Aorta (tissue), 5 donors: ENCODE data around the gene RTN4IP1. TPM values are rescaled to one million over a fixed set of nuclear protein-coding genes. Genes with fewer than 3 reads are reported as not detected.
"Not testable (repeated sequence)": the region's sequence is repeated elsewhere in the genome, so short reads cannot be mapped to it uniquely, and the experiment has no call there.

ENCODE experiments used
- ATAC-seq: fragments of 200-7000 bp; cut with Tn5 transposase; one replicate; pipeline ENCODE4 v1.9.1; 2022; ENCODE audit warnings: moderate library complexity; ENCODE audit not compliant: low FRiP score
- DNase-seq, 2 donors: peaks; one replicate each; pipeline ENCODE4 v3.0.0-alpha.2; 2020
- H3K27ac ChIP-seq, 2 donors: one replicate each; pipeline ENCODE4 v1.5.1; 2013; ENCODE audit warnings: low read length in 2 of 2, mild to moderate bottlenecking in 2 of 2, moderate library complexity in 2 of 2, control low read depth in 1 of 2, inconsistent platforms in 1 of 2, low read depth in 1 of 2
- H3K27me3 ChIP-seq, 2 donors: one replicate each; pipeline ENCODE4 v1.6.1; 2013; ENCODE audit warnings: control low read depth in 1 of 2, low read length in 1 of 2, mild to moderate bottlenecking in 1 of 2, moderate library complexity in 1 of 2; ENCODE audit not compliant: insufficient read depth in 2 of 2, control insufficient read depth in 1 of 2
- H3K36me3 ChIP-seq, 2 donors: one replicate each; pipeline ENCODE4 v1.6.1; 2013; ENCODE audit warnings: control low read depth in 1 of 2, low read length in 1 of 2, mild to moderate bottlenecking in 1 of 2; ENCODE audit not compliant: insufficient read depth in 2 of 2, control insufficient read depth in 1 of 2
- H3K4me1 ChIP-seq, 2 donors: one replicate each; pipeline ENCODE4 v1.6.1; 2013; ENCODE audit warnings: low read length in 2 of 2, control low read depth in 1 of 2, mild to moderate bottlenecking in 1 of 2, moderate library complexity in 1 of 2; ENCODE audit not compliant: insufficient read depth in 2 of 2, control insufficient read depth in 1 of 2
- H3K4me3 ChIP-seq, 2 donors: one replicate each; pipeline ENCODE4 v1.5.1; 2013; ENCODE audit warnings: low read length in 2 of 2, control low read depth in 1 of 2, mild to moderate bottlenecking in 1 of 2
- H3K9me3 ChIP-seq: one replicate; pipeline ENCODE4 v1.6.1; 2013; ENCODE audit warnings: mild to moderate bottlenecking, low read length; ENCODE audit not compliant: control insufficient read depth
- WGBS, 2 donors: extraction: QIAGEN DNeasy Blood & Tissue Kit; methylation state at CpG; one replicate each; pipeline ENCODE4 v1.1.7; 2013; 5-methylcytosine and 5-hydroxymethylcytosine counted together
- intact Hi-C, 2 donors: fragments of 100-400 bp; cut with DNase I; formaldehyde crosslinking; loops; one replicate each; pipeline versions ENCODE4 v1.14.2 to v1.15.0; 2022
- polyA plus RNA-seq, 2 donors: library from polyadenylated mRNA; stranded (reverse); fragments of 200-250 nt; gene quantifications; one replicate each; pipeline ENCODE4 v1.2.3, GENCODE V29; 2013
- total RNA-seq, 2 donors: library from RNA; stranded (reverse); fragmentation: NEBNext Ultra II Directional; extraction: Animal tissue kit (Norgen Biotek cat#: 25700); gene quantifications; one replicate each; pipeline ENCODE4 v1.2.1, GENCODE V29; 2021
- donor health status: healthy with polysubstance abuse.
- donor health status: Bipolar disorder and iron deficiency.
- donor health status: DM: no; HTN: no; CAD: no.
- donor health status: DM: no; HTN: no; CAD: no.
- donor health status: DM: yes; HTN: yes; CAD: no.

Gene RTN4IP1
- total and polyA plus RNA-seq, 4 donors, result 2.5 to 3.6 (median 3.1) TPM

DNA sequence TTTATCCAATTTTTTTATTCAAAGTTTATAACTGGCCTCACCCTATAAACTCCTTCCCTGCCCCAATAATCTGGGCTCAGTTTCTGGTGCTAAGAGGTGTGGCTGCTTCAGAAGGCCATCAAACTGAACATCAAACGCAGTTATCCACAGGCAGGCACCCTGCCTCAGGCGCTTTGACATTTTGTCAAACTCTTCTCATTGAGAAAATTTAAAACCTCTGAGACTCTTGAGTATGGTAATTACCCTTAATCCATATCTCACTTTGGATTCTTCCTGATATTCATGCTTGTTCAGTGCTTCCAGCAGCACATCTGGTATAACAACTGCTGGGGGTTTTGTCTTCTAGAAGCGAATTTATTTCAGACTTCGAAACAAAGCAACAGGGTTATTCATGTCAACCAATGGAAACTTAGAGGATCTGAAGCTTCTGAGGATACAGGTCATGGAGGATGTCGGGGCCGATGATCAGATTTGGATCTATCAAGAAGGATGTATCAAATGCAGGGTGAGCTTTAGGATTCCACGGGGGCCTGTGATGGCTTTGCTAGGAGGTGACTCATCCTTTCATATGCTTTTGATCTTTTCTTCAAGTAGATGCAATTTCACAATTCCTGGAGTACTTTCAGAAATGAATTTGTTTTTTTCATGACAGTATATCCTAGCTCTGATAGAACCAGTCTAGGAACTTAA lies 68.2 kb downstream of the RTN4IP1 start:
- Histone ChIP-seq H3K27ac (no peak overlapping the region), H3K27me3 (peaks cover 0 to 1% of the 10 kb centered on the region in 2 donors), H3K36me3 (no peaks in the 10 kb centered on the region), H3K4me3 (no peak overlapping the region), H3K9me3 (no peaks in the 10 kb centered on the region), H3K4me1 (no peaks in the 10 kb centered on the region)
- DNase-seq (no peak), ATAC-seq (no peak)
- 88 to 90% methylated on average over 7 of the region's 7 CpGs for WGBS, 2 donors
- intact Hi-C loops, result no loop called here

DNA sequence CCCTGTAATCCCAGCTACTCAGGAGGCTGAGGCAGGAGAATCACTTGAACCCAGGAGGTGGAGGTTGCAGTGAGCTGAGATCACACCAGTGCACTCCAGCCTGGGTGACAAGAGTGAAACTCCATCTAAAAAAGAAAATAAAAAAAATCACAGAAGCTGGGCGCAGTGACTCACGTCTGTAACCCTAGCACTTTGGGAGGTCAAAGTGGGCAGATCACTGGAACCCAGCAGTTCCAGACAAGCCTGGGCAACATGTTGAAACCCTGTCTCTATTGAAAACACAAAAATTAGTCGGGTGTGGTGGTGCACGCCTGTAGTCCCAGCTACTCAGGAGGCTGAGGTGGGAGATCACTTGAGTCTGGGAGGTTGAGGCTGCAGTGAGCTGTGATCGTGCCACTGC lies 69.6 kb downstream of the RTN4IP1 start:
- H3K4me1 ChIP-seq, DNase-seq, intact Hi-C loops, H3K27me3 ChIP-seq, H3K9me3 ChIP-seq, ATAC-seq, H3K27ac ChIP-seq, H3K36me3 ChIP-seq, H3K4me3 ChIP-seq: not testable (repeated sequence)
- 93 to 94% methylated on average over 5 of the region's 5 CpGs for WGBS, 2 donors

DNA sequence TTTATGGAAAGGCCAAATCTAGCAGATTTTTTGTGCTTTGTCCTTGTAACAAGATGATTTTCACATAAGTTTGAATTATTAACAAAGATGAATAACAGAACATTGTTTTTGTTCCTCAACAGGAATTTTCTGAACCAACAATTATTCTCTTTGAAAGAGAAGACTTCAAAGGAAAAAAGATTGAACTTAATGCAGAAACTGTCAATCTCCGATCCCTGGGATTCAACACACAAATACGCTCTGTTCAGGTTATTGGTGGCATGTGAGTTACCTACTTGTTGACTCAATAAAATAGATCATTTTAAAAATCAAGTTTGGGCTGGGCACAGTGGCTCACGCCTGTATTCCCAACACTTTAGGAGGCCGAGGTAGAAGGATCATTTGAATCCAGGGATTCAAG lies 70.9 kb downstream of the RTN4IP1 start:
- H3K4me1 ChIP-seq, result no peaks in the 10 kb centered on the region
- WGBS, 2 donors, result 92 to 96% methylated on average over 4 of the region's 4 CpGs
- intact Hi-C loops, result no loop called here
- ATAC-seq (no peak), DNase-seq (no peak)
- peaks cover 0 to 1% of the 10 kb centered on the region in 2 donors for H3K27me3 ChIP-seq
- no peaks in the 10 kb centered on the region for H3K9me3 ChIP-seq
- no peak overlapping the region for H3K27ac ChIP-seq
- no peak overlapping the region for H3K4me3 ChIP-seq
- H3K36me3 ChIP-seq, result no peaks in the 10 kb centered on the region

DNA sequence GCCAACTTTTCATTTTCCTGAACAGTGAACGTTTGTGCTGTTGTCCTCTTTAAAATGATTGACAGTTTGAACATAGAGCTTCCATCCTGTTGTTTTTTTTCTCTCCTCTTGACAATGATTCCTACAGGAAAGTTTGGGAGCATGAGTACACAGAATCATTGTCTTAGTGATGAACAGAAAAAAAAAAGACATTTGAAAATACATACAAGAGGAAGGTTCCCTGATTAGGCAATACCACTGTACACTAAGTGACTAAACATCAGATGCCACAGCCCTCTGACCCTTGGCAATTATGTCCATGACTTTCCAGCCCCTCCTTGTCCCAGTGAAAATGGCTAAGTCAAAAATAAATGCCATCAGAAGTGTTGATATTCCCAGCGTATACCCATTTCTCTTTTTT lies 71.5 kb downstream of the RTN4IP1 start:
- no peaks in the 10 kb centered on the region for H3K36me3 ChIP-seq

DNA sequence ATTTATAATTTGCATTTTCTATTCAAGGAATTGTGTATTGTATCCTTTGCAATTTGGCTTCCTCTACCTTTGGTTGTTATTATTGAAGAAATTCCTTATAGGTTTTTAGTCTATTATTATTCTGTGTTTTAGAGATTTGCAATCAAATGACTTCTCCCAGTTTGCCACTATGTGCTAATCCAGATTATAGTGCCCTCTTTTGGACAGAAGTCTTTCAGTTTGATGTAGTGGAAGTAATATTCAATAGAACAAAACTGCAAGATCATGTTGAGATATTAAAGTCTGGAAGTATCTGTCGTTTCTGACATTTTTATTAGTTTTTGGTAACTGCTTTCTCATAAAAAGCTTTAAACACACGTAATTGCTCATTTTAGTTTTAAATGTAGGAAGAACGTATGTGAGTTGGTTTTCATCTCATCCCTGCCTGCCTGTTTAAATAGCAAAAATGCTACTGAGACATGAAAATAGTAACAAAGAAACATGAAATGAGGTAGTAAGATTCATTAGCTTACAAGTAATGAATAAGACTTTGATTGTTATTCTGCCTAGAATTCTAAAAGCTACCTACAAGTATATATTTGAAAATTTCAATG lies 72.8 kb downstream of the RTN4IP1 start:
- WGBS, 2 donors, result 62 to 65% methylated on average over 3 of the region's 3 CpGs
- H3K36me3 ChIP-seq, result no peaks in the 10 kb centered on the region
- intact Hi-C loops, result loop anchor here in 1 of 2 donors (2.0 kb wide), 1 partner anchor 112 kb away; no protein-coding TSS in a partner anchor
- H3K4me3 ChIP-seq, result no peak overlapping the region
- DNase-seq (no peak), ATAC-seq (no peak)
- no peaks in the 10 kb centered on the region for H3K9me3 ChIP-seq
- no peaks in the 10 kb centered on the region for H3K4me1 ChIP-seq
- no peak overlapping the region for H3K27ac ChIP-seq
- peaks cover 0 to 1% of the 10 kb centered on the region in 2 donors for H3K27me3 ChIP-seq

More for the DNA sequence above, 71.5 kb downstream of the RTN4IP1 start:
- Histone ChIP-seq H3K9me3 (no peaks in the 10 kb centered on the region), H3K4me1 (no peaks in the 10 kb centered on the region), H3K27me3 (peaks cover 0 to 1% of the 10 kb centered on the region in 2 donors), H3K4me3 (no peak overlapping the region), H3K27ac (no peak overlapping the region)
- 35 to 60% methylated on average over 2 of the region's 2 CpGs for WGBS, 2 donors
- ATAC-seq, result no peak
- intact Hi-C loops, result loop anchor here in 1 of 2 donors (2.0 kb wide), 1 partner anchor 113 kb away; no protein-coding TSS in a partner anchor
- no peak for DNase-seq

DNA sequence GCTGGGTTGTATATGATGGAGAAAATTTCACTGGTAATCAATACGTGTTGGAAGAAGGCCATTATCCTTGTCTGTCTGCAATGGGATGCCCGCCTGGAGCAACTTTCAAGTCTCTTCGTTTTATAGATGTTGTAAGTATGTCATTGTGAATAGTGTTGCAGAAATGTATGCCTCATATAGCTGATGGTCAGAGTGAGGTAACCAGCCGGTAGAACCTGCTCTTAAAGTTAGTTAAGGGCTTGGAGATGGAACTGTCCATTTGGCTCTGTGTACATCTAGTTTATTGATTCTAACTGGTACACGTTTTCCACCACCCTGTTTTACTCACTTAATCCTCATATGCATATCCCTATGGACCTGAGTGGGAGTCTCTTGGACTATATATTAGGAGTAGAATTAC lies 73.5 kb downstream of the RTN4IP1 start:
- Histone ChIP-seq H3K27me3 (peaks cover 0 to 1% of the 10 kb centered on the region in 2 donors), H3K9me3 (no peaks in the 10 kb centered on the region), H3K36me3 (no peaks in the 10 kb centered on the region), H3K4me1 (no peaks in the 10 kb centered on the region), H3K4me3 (no peak overlapping the region), H3K27ac (no peak overlapping the region)
- WGBS, 2 donors, result 72 to 73% methylated on average over 5 of the region's 5 CpGs
- DNase-seq, result no peak
- intact Hi-C loops, result loop anchor here in 1 of 2 donors (2.0 kb wide), 1 partner anchor 111 kb away; no protein-coding TSS in a partner anchor
- ATAC-seq, result no peak

DNA sequence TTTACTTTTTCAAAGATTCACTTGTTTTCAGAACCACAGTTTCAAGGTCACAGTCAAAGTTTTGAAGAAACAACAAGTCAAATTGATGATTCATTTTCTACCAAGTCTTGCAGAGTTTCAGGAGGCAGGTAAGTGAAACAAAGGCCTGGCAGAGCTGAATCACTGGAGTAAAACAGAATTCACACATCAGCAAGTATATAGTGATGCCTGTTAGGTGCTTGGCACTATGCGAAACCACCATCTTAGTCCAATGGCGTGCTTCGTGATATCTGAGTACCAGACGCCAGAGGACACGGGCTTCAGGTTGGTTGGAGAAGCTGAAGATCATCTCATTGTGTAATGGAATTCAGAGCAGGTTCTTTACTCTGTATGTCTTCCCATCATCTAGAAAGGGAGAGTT lies 75.9 kb downstream of the RTN4IP1 start:
- WGBS, 2 donors, result 94 to 98% methylated on average over 5 of the region's 5 CpGs
- Histone ChIP-seq H3K4me3 (no peak overlapping the region), H3K9me3 (no peaks in the 10 kb centered on the region), H3K27ac (no peak overlapping the region), H3K4me1 (no peaks in the 10 kb centered on the region), H3K36me3 (no peaks in the 10 kb centered on the region), H3K27me3 (no peaks in the 10 kb centered on the region)
- ATAC-seq (no peak), DNase-seq (no peak)
- intact Hi-C loops, result no loop called here

DNA sequence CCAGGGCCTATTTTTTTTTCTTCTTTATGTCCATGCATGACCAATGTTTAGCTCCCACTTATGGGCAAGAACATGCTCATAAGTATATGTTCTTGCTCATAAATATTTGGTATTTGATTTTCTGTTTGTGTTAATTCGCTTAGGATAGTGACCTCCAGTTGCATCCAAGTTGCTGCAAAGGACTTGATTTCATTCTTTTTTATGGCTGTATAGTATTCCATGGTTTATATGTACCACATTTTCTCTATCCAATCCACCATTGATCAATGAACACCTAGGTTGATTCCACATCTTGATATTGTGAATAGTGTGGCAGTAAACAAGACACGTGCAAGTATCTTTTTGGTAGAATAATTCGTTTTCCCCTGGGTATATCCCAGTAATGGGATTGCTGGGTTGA lies 78.1 kb downstream of the RTN4IP1 start:
- intact Hi-C loops, result no loop called here

DNA sequence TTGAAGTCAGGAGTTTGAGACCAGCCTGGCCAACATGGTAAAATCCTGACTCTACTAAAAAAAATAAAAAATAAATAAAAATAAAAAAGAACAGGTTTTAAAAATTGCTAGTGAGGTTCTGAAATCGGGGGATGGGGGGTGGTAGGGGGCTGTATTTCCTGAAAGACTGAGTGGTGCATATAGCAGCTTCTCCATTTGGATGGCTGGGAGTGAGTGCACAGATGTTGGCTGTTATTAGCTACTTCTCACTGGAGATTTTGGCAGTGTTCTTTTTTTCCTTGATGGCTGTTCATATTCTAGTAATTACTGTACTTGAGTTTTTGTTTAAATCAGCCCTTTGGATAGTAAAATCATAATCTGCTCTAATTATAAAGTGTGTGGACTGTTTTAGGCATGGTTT lies 79.8 kb downstream of the RTN4IP1 start:
- no peaks in the 10 kb centered on the region for H3K36me3 ChIP-seq
- no peaks in the 10 kb centered on the region for H3K9me3 ChIP-seq
- no peak overlapping the region for H3K27ac ChIP-seq
- H3K27me3 ChIP-seq, result no peaks in the 10 kb centered on the region
- WGBS, 2 donors, result 79 to 82% methylated on average over 1 of the region's 1 CpG
- peaks cover 3 to 4% of the 10 kb centered on the region in 2 donors for H3K4me1 ChIP-seq
- intact Hi-C loops, result no loop called here
- no peak for ATAC-seq
- H3K4me3 ChIP-seq, result no peak overlapping the region
- no peak for DNase-seq

More for the DNA sequence above, 78.1 kb downstream of the RTN4IP1 start:
- H3K36me3 ChIP-seq, result no peaks in the 10 kb centered on the region
- no peak overlapping the region for H3K4me3 ChIP-seq
- H3K9me3 ChIP-seq, result no peaks in the 10 kb centered on the region
- H3K27ac ChIP-seq, result no peak overlapping the region
- 94 to 95% methylated on average over 3 of the region's 3 CpGs for WGBS, 2 donors
- peaks cover 3 to 4% of the 10 kb centered on the region in 2 donors for H3K4me1 ChIP-seq
- no peaks in the 10 kb centered on the region for H3K27me3 ChIP-seq
- DNase-seq (no peak), ATAC-seq (no peak)
